Measurements from ENCODE around the gene PLA2G4B.

The PLA2G4B gene

DNA sequence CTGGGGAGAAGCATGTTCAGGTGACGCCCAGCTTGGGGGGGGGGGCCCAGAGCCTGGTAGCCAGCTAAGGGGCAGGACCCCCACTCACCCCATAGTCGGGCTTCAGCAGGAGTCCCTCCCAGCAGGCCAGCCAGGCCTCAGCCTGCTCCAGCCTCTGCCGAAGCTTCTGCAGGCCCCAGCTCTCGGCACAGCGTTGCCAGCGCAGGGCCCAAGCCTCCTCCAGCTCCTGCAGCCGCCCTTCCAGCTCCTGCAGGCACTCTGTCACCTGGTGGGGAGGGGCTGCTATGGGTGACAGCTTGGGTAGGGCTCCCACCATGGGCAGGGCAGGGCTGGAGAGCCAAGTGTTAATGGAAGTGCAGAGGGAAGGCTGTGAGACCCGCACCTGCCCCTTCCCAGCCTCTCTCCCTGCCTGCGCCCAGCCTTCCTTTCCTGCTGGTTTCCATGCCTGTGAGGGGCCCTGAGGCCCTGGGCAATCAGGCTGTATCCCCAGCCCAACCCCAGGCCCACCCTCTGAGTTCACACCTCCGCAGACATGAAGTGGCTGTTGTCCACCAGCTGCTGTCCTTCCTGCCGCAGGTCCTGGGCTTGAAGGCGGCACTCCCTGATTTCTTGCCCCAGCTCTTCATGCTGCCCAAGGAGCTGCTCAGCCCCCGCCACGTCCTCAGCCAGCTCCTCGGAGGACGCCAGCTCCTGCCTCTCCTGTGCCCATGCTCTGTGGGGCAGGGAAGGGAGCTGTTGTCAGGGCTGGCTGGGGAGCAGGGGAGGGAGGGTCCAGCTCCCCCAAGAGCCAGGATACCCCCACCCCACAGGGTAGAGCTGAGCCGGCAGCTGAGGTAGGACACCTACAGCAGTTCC, 14.3 kb downstream of the PLA2G4B start:
- no peaks in the 10 kb centered on the region for H3K9me3 ChIP-seq (ENCODE audit: control insufficient read depth, low read length)
- no peak overlapping the region for H3K9ac ChIP-seq (ENCODE audit: low read length)
- peaks cover 10% of the 10 kb centered on the region for H3K36me3 ChIP-seq (ENCODE audit: control insufficient read depth, insufficient read depth, low read length, severe bottlenecking)
- H3K4me3 ChIP-seq (ENCODE audit: low read length): no peak overlapping the region
- no peaks in the 10 kb centered on the region for H3K4me1 ChIP-seq (ENCODE audit: control insufficient read depth, insufficient read depth, low read length)
- H3K27me3 ChIP-seq (replicated peaks; ENCODE audit: control insufficient read depth, insufficient read depth, low read length): peaks cover 51% of the 10 kb centered on the region
- no peak for DNase-seq (ENCODE audit: low read depth)

DNA sequence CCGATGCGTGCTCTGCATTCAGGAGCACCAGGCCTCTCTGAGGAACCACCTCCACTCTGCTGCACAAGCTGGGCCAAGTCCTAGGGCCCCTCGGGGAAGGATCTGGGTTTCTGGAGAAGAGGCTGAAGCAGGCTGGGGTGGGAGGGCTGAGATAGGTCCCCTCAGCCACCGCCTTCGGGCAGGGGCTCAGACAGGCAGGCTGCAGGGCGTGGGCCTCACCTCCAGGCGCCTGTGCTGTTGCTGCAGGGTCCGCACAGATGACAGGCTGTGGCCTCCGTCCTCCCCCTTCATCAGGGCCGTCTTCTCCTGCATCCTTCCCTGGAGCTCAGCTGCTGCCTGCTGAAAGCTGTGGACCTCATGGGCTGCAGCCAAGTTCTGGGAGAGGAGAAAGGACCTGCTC, 15.2 kb downstream of the PLA2G4B start:
- Histone ChIP-seq H3K4me3 (ENCODE audit: low read length) (no peak overlapping the region), H3K36me3 (ENCODE audit: control insufficient read depth, insufficient read depth, low read length, severe bottlenecking) (peaks cover 1% of the 10 kb centered on the region), H3K4me1 (ENCODE audit: control insufficient read depth, insufficient read depth, low read length) (no peaks in the 10 kb centered on the region), H3K27me3 (replicated peaks; ENCODE audit: control insufficient read depth, insufficient read depth, low read length) (peaks cover 53% of the 10 kb centered on the region), H3K9me3 (ENCODE audit: control insufficient read depth, low read length) (no peaks in the 10 kb centered on the region), H3K9ac (ENCODE audit: low read length) (no peak overlapping the region)
- DNase-seq (ENCODE audit: low read depth): no peak

DNA sequence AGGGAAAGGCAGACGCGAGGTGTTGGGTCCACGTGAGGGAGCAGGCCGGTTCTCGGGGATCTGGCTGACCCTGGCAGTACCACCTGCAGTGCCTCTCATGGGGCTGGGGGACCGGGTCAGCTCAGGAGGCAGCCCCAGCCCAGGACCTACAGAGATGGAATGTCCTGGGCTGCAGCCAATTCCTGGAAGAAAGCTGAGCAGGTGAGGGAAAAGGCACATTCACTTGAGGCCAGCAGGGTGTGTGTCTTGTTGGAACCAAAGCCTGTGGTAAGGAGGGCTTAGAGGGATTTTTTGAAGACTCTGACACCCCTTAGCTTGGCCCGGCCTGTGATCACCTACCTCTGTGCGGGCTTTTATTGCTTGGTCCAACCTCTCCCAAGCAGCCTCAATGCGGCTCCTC, 15.8 kb downstream of the PLA2G4B start:
- Histone ChIP-seq H3K4me1 (ENCODE audit: control insufficient read depth, insufficient read depth, low read length) (no peaks in the 10 kb centered on the region), H3K27me3 (replicated peaks; ENCODE audit: control insufficient read depth, insufficient read depth, low read length) (peaks cover 49% of the 10 kb centered on the region), H3K36me3 (ENCODE audit: control insufficient read depth, insufficient read depth, low read length, severe bottlenecking) (no peaks in the 10 kb centered on the region), H3K9ac (ENCODE audit: low read length) (no peak overlapping the region), H3K4me3 (ENCODE audit: low read length) (no peak overlapping the region), H3K9me3 (ENCODE audit: control insufficient read depth, low read length) (no peaks in the 10 kb centered on the region)
- no peak for DNase-seq (ENCODE audit: low read depth)

DNA sequence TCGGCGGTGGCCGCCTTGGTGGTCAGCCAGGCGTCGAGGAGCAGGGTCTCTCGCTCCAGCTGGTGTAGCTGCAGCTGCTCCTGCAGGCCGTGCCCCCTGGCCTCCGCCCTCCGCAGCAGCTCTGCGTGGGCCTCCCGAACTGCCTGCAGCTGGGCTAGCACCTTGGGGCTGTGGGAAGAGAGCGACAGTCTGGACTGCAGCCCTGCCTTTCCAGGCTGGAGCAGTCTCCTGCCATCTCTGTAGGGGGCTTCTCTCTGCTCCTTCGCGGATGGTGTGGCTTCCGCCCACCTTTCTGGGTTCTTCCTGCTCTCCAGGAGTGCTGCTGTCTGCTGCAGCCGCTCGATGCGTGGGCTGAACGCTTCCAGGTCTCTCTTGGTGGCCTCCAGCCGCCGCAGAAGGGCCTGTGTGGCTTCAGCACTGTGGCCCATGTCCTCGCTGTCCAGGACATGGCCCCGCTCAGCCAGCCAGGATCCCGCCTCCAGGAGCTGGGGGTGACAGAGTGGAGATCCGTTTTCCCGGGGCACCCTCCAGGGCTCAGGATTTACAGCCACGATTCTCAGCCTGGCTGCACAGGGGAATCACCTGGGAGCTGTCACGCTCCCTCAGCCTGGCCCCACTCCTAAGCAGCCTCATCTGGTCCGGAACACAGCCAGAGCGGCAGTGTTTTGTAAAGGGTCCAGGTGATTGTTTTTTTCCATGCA, 16.8 kb downstream of the PLA2G4B start:
- Histone ChIP-seq H3K36me3 (ENCODE audit: control insufficient read depth, insufficient read depth, low read length, severe bottlenecking) (no peaks in the 10 kb centered on the region), H3K9me3 (ENCODE audit: control insufficient read depth, low read length) (no peaks in the 10 kb centered on the region), H3K4me1 (ENCODE audit: control insufficient read depth, insufficient read depth, low read length) (no peaks in the 10 kb centered on the region), H3K4me3 (ENCODE audit: low read length) (no peak overlapping the region), H3K27me3 (replicated peaks; ENCODE audit: control insufficient read depth, insufficient read depth, low read length) (peaks cover 45% of the 10 kb centered on the region), H3K9ac (ENCODE audit: low read length) (no peak overlapping the region)
- DNase-seq (ENCODE audit: low read depth): no peak

DNA sequence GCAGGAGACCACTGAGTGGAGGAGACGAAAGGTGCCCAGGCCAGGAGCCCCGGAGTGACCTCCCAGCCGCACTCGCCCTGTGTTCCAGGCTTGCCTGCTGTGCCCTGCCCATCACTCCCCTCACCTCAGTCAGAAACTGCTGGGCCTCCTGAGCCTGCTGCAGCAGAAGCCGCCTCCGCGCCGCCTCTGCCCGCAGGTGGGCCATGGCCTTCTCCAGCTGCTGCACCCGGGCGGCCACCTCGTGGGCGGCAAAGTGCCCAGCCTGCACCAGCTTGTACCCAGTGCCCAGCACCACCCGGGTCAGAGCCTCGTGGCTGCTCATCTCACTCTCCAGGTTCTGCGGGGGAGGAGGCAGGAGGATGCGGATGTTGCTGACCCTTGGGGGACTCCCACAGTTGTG, 17.6 kb downstream of the PLA2G4B start:
- H3K9me3 ChIP-seq (ENCODE audit: control insufficient read depth, low read length): no peaks in the 10 kb centered on the region
- no peak overlapping the region for H3K9ac ChIP-seq (ENCODE audit: low read length)
- H3K4me1 ChIP-seq (ENCODE audit: control insufficient read depth, insufficient read depth, low read length): no peaks in the 10 kb centered on the region
- H3K27me3 ChIP-seq (replicated peaks; ENCODE audit: control insufficient read depth, insufficient read depth, low read length): peaks cover 39% of the 10 kb centered on the region
- DNase-seq (ENCODE audit: low read depth): no peak
- H3K4me3 ChIP-seq (ENCODE audit: low read length): no peak overlapping the region
- no peaks in the 10 kb centered on the region for H3K36me3 ChIP-seq (ENCODE audit: control insufficient read depth, insufficient read depth, low read length, severe bottlenecking)

DNA sequence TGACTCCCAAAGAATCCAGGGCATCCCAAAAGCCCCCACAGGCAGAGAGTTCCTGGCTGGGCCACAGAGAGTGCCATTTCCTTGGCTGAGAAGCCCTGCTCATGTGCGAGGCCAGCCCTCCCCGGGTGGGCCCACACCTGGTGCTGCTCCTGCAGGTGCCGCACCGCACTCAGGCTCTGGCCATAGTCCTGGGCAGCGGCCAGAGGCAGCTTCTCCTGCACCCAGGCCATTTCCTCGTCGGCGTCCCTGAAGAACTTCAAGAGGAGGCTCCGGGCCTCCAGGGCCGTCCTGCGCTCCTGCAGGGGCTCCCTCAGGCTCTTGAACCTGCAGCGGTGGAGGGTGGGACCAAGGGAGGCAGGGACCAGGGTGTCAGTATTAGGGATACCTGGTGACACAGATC, 18.1 kb downstream of the PLA2G4B start:
- H3K9ac ChIP-seq (ENCODE audit: low read length): no peak overlapping the region

DNA sequence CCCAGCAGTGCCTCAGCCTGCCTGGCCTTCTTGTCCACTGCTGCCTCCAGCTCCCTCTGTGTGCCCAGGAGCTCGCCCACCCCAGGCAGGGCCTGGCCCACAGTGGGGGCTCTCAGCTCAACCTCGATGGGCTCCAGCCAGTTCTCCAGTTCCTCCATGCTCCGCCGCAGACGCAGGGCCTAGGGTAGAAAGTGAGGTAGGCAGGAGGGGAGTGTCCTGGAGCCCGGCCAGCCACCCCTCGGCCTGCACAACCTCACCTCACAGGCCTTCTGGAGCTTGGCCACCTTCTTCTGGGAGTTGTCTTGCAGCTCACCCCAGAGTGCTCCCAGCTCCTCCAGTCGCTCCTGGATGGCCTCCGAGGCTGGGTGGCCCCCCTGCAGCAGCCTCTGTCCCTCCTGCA, 18.7 kb downstream of the PLA2G4B start:
- Histone ChIP-seq H3K27me3 (replicated peaks; ENCODE audit: control insufficient read depth, insufficient read depth, low read length) (peaks cover 37% of the 10 kb centered on the region), H3K9me3 (ENCODE audit: control insufficient read depth, low read length) (no peaks in the 10 kb centered on the region), H3K4me1 (ENCODE audit: control insufficient read depth, insufficient read depth, low read length) (no peaks in the 10 kb centered on the region), H3K9ac (ENCODE audit: low read length) (no peak overlapping the region), H3K36me3 (ENCODE audit: control insufficient read depth, insufficient read depth, low read length, severe bottlenecking) (no peaks in the 10 kb centered on the region), H3K4me3 (ENCODE audit: low read length) (no peak overlapping the region)
- DNase-seq (ENCODE audit: low read depth): no peak

More for the DNA sequence above, 18.1 kb downstream of the PLA2G4B start:
- no peaks in the 10 kb centered on the region for H3K36me3 ChIP-seq (ENCODE audit: control insufficient read depth, insufficient read depth, low read length, severe bottlenecking)
- DNase-seq (ENCODE audit: low read depth): no peak
- H3K9me3 ChIP-seq (ENCODE audit: control insufficient read depth, low read length): no peaks in the 10 kb centered on the region
- peaks cover 39% of the 10 kb centered on the region for H3K27me3 ChIP-seq (replicated peaks; ENCODE audit: control insufficient read depth, insufficient read depth, low read length)
- H3K4me3 ChIP-seq (ENCODE audit: low read length): no peak overlapping the region
- no peaks in the 10 kb centered on the region for H3K4me1 ChIP-seq (ENCODE audit: control insufficient read depth, insufficient read depth, low read length)

DNA sequence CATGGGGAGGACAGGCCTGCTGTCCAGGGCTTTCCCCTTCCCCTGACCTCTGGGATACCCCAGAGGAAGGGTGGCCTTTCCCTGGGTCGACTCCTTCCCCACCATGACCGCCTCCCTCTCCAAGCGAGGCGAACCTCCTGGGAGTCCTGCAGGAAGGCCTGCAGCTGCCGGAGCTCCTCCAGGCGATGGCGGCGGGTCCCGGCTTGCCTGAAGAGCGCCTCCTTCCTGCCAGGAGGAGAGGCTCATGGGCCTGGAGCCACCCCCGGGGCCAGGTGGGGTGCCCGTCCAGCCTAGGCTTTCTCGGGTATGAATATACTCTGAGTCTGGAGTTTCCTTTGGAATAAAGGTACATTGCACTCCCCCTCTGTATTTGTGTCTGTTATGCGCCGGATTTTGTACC, 20.1 kb downstream of the PLA2G4B start:
- no peak overlapping the region for H3K4me3 ChIP-seq (ENCODE audit: low read length)
- no peaks in the 10 kb centered on the region for H3K4me1 ChIP-seq (ENCODE audit: control insufficient read depth, insufficient read depth, low read length)
- no peak overlapping the region for H3K9ac ChIP-seq (ENCODE audit: low read length)
- no peak for DNase-seq (ENCODE audit: low read depth)
- H3K27me3 ChIP-seq (replicated peaks; ENCODE audit: control insufficient read depth, insufficient read depth, low read length): peaks cover 37% of the 10 kb centered on the region
- no peaks in the 10 kb centered on the region for H3K9me3 ChIP-seq (ENCODE audit: control insufficient read depth, low read length)
- no peaks in the 10 kb centered on the region for H3K36me3 ChIP-seq (ENCODE audit: control insufficient read depth, insufficient read depth, low read length, severe bottlenecking)

DNA sequence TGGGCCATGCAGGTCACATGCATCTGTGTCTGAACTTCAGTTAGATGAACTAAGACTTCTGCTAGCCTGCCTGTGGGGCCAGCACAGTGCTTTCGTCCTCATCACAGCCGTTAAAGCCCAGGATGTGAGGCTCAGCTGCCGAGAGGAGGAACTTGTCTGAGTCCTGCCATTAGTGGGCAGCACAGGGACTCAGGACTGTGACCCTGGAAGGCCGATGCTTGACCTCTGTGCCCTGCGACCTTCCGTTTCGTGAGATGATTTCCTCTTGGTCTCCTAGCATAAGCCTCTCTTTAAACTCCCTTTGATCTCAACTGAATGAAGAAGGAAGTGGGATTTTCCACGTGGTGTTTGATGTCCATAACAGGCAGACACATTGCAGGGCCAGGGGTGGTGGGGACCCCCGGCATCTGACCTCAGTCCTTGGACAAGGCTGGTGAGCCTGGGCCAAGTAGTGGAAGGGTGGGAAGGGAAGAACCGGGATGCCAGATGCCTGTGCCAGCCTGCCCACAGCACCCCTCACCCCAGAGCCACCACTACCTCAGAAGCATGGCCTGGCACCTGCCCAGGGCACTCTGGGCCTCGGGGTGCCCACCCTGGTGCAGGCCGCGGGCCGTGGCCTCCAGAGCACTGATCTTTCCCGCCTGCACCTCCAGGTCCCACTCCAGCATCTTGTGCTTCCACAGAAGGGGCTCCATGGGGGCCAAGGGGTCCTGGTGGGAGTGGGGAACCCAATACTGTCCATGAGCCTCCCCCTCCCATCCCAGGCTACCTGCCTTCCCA, 21.6 kb downstream of the PLA2G4B start:
- Histone ChIP-seq H3K4me3 (ENCODE audit: low read length) (no peak overlapping the region), H3K36me3 (ENCODE audit: control insufficient read depth, insufficient read depth, low read length, severe bottlenecking) (no peaks in the 10 kb centered on the region), H3K4me1 (ENCODE audit: control insufficient read depth, insufficient read depth, low read length) (no peaks in the 10 kb centered on the region), H3K9ac (ENCODE audit: low read length) (no peak overlapping the region), H3K9me3 (ENCODE audit: control insufficient read depth, low read length) (no peaks in the 10 kb centered on the region), H3K27me3 (replicated peaks; ENCODE audit: control insufficient read depth, insufficient read depth, low read length) (peaks cover 24% of the 10 kb centered on the region)
- DNase-seq (ENCODE audit: low read depth): no peak

DNA sequence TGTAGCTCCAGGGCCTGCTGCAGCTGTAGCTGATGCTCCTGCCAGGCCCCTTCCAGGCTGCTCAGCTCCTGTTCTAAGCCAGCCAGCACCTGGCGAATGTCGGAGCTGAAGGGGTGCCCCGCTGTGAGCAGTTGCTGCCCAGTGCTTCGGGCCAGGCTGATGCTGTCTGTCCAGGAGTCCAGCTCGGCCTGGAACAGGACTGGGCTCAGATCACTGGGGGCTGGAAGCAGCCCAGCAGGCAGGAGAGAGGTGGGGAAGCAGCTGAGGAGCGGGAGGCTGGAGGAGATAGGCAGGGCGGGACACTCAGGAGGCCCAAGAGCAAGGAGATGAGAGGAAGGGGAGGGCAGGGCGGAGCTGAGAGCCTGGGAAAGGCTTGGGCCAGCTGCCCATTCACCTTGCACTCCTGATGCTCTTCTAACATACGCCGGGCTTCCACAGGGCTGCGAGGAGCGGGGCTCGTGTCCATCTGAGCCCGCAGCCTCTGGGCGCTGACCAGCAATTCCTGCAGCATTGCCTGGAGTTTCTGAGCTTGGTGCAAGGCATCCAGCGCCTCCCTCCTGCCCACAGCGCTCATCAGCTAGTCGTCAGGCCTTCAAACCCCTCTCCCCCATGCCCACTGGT, 23.2 kb downstream of the PLA2G4B start:
- H3K9me3 ChIP-seq (ENCODE audit: control insufficient read depth, low read length): no peaks in the 10 kb centered on the region
- no peak overlapping the region for H3K9ac ChIP-seq (ENCODE audit: low read length)
- H3K4me1 ChIP-seq (ENCODE audit: control insufficient read depth, insufficient read depth, low read length): no peaks in the 10 kb centered on the region
- DNase-seq (ENCODE audit: low read depth): no peak
- H3K36me3 ChIP-seq (ENCODE audit: control insufficient read depth, insufficient read depth, low read length, severe bottlenecking): no peaks in the 10 kb centered on the region
- H3K4me3 ChIP-seq (ENCODE audit: low read length): no peak overlapping the region
- H3K27me3 ChIP-seq (replicated peaks; ENCODE audit: control insufficient read depth, insufficient read depth, low read length): peaks cover 22% of the 10 kb centered on the region

All from adipocyte (in vitro differentiated cells).